Stimulated activated CD8-positive, alpha-beta memory T cell treated with anti-CD3 and anti-CD28 coated beads, Interleukin-12 subunit alpha, Interleukin-12 subunit beta, amount 100 ng/mL, for 4 hours (primary cell): Measurements from ENCODE around the gene SLC25A38.
A peak's percentile ranks its signal among the peaks of the same experiment; 100 is the strongest.

Experiments used
- DNase-seq: peaks from one replicate; pipeline ENCODE4 v3.0.0-alpha.2; 2020; ENCODE audit warnings: low read depth

The SLC25A38 gene

DNA sequence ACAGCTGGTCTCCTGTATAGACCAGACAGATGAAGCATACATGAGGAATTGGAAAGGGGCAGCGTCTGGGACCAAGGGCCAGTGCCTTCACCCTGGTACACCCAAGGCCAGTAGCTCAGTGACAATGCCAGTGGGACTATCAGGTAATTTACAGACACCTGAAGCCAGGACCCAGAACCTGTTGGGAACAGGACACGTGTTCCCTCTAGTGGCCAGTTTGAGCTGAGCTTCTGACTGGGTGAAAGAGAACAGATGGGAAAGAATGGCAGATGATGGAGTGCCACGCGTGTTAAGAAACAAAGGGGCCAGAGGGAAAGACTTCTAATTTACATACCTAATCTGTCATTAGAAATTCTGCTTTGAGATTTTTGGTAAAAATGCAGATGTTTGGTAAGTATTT is 5.1 kb upstream of the SLC25A38 start:
- no peak for DNase-seq

DNA sequence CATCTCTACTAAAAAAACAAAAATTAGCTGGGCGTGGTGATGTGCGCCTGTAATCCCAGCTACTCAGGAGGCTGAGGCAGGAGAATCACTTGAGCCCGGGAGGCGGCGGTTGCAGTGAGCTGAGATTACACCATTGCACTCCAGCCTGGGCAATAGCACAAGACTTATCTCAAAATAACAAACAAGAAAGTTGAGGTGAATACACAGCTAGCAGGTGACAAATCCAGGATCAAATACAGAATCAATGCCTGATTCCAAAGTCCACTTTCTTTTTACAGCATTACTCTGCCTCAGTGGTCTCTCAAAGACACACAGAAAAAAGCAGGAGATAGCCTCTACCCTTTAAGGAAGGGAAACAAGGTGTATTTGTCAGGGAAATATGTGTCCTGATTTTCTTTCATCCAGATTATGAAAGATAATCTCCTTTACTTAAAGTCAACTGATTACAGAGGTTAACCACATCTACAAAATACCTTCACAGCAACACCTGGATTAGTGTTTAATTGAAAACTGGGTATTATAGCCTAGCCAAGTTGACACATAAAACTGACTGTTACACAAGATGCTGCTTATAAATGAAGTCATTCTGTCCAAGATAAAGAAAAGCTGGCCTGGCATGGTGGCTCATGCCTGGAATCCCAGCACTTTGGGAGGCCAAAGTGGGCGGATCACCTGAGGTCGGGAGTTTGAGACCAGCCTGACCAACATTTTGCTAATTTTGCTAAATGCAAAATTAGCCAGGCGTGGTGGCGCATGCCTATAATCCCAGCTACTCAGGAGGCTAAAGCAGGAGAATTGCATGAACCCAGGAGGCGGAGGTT is 4.0 kb upstream of the SLC25A38 start:
- DNase-seq: no peak

GRCh38 chr3:39379778-39380155 is 3.4 kb upstream of the SLC25A38 start:
- no peak for DNase-seq

DNA sequence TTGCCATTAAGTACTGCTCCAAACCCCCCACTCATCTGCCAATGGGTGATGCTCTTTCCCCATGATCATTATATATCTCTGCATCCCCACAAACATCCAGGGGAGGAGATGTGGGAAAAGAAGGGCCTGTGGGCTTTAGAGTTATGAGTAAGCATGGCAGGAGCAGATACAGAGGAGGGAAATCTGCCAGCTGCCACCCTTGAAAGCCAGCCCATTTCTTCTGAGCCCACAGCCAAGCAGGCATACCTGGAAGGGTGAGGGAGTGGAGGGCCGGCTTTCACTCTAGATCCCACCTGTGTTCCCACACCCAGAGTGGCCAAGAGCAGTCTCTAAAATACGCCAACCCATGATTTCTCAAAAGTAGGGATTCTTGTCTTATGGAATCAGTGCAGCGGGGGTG is 1.7 kb upstream of the SLC25A38 start:
- no peak for DNase-seq

DNA sequence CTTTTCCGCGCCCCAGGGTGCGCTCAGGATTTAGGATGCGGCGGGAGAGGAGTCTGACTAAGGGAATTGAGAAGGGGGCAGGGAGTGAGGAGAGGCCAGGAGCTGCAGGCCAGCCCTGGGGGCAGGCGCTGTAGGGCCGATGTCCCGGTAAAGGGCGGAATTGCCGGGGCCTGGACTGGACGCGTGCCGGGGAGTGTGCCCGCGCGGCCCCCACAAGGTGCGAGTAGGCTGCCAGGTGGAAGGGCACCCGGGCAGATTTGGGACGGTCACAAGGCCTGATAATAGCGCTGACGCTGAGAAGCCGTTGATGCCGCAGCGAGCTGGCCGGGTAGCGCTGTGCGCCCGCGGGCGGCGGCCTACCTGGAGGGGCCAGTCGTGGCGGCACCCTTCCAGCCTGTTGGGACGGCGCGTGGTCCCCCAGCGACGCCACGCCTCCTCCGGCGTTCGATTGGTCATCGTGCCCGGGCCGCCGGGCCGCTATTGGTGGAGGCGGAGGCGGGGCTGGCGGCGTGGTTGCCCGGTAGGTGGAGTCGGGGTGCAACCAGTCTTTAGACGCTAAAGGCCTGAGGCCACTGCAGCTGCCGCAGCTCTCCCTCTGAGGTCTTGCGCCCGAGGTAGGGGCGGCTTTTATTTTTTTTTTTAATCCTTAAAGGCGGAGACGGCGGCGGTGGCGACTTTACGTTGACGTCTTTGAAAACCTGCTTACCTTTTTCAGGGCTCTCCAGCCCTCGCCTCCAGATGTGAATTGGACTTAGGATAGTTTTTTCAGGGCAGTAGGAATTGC is 903 bp downstream of the SLC25A38 start:
- peak; percentile 92 for DNase-seq

DNA sequence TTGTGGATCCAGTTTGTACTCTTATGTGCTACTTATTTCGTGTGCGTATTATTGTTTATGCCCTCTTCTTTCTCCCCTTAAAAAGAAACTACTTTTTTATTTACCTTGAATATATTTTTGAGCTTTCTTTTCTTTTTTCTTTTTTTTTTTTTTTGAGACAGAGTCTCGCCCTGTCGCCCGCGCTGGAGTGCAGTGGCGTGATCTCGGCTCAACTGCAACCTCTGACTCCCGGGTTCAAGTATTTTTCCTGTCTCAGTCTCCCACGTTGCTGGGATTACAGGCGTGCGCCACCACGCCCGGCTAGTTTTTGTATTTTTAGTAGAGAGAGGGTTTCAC is 1.5 kb downstream of the SLC25A38 start:
- DNase-seq: no peak

DNA sequence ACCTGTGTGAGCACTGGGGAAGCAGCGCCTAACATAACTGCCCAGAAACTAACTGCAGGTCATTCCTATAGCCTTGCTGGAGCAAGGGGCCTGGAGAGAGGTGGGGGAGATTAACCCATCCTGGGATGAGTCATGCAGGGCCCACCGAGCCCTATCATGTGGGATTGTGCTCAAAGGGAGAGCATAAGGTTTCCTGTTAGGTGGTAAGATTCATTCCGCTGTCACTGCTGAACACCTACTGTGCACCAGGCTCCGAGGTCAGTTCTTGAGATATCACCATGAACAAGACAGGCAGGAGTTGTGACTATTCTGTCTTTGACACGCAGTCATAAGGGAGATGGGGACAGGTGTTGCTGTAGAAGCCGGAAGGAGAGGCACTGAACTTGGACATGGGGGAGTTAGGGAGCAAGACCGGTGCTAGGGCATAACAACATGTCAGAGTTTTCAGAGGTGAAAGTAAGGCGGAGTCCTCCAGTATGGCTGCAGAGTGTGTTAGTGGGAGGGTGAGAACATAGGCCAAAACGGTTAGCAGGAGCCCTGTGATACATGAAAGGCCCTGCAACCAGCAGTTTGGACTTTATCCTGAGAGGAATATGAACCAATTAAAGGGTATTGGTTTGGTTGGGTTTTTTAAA is 2.4 kb downstream of the SLC25A38 start:
- no peak for DNase-seq

GRCh38 chr3:39386318-39386717 is 3.1 kb downstream of the SLC25A38 start:
- no peak for DNase-seq

DNA sequence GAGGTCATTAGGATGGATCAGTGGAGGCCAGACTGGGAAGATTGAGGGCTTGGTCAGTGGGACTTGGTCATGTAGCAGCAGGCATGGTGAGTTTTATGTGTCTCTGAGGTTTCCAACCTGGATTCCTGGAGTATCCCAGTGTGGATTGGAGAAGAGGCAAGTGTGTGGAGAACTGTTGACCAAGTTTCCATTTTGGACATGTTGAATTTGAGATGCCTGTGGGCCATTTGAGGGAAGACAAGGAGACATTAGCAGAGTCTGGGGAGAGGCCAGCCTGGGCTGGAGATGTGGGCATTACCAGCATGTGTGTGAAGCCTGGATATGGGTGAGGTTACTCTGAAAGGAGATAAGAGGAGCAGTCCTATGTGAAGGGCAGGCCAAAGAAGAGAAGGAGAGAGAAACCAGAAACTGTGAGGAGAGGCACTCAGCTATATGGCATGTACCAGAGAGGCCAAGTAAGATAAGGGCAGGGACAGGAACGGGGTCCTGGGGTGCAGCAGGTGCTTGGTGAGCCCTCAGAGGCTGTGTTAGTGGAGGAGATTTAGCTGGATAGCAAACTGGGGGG is 4.3 kb downstream of the SLC25A38 start:
- no peak for DNase-seq

DNA sequence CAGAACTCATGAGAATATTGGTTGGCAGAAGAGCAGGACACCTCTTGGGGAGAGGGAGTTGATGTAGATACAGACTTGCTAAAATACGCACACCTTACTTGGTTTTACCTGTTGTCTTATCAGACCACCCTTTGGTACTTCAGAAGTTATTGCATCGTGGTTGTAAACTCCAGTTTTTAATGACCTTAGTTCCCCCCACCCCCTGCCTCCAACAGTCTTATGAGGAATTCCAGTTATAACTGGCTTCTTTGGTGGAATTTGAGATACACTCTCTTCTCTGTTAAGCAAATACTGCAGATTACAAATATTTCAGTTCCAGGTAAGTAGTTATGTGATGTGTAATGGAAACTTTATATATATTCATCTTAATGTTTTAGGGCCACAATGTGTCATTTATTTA is 5.0 kb downstream of the SLC25A38 start:
- no peak for DNase-seq

- no peak for DNase-seq
Observed at GRCh38 chr3:39388741-39389248, 5.6 kb downstream of the SLC25A38 start.

- DNase-seq: no peak
Observed at GRCh38 chr3:39390181-39390580, 7.0 kb downstream of the SLC25A38 start.

- DNase-seq: no peak
Observed at GRCh38 chr3:39396690-39397089, 13.5 kb downstream of the SLC25A38 start.

DNA sequence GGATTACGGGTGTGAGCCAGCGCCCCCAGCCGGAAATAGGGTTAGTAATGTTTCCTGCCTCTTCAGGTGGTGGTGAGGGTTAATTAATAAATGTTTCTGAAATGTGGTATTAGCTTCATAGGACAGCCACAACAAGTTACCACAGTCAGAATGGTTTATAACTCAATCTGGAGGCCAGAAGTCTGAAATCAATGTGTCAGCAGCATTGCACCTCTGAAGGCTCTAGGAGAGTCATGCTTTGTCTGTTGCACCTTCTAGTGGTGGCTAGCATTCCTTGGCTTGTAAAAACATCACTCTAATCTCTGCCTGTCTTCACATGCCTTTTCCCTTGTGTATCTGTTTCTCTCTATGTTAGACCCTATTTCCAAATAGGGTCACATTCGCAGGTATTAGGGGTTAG is 15.5 kb downstream of the SLC25A38 start:
- DNase-seq: no peak

GRCh38 chr3:39401983-39402382 is 18.8 kb downstream of the SLC25A38 start:
- no peak for DNase-seq

DNA sequence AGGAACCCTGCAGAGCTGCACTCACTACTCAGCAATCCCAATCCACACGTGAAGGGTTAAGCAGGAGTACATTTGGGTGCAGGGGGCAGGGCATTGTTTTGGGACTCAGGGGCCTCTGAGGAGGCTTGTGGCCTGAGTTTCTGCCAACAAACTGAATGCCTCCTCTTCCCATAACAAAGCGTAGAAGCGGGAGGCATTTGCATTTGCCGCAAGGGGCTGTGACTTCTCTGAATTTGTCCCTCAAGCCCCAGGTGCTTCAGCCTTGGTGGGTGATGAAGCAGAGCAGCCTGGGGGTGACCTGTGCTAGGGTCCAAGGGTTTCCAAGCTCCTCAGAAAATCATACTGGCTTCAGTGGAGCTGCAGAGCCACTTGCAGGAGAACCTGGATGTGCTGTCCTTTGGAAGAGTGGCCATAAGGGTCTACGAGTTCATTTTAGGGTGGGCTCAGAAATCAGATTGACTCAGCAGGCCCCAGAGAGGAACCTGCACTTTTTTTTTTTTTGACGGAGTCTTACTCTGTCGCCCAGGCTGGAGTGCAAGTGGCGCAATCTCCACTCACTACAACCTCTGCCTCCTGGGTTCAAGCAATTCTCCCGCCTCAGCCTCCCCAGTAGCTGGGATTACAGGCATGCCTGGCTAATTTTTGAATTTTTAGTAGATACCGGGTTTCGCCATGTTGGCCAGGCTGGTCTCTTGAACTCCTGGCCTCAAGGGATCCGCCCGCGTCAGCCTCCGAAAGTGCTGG is 21.9 kb downstream of the SLC25A38 start:
- DNase-seq: no peak

GRCh38 chr3:39405687-39406367 is 22.7 kb downstream of the SLC25A38 start:
- no peak for DNase-seq

DNA sequence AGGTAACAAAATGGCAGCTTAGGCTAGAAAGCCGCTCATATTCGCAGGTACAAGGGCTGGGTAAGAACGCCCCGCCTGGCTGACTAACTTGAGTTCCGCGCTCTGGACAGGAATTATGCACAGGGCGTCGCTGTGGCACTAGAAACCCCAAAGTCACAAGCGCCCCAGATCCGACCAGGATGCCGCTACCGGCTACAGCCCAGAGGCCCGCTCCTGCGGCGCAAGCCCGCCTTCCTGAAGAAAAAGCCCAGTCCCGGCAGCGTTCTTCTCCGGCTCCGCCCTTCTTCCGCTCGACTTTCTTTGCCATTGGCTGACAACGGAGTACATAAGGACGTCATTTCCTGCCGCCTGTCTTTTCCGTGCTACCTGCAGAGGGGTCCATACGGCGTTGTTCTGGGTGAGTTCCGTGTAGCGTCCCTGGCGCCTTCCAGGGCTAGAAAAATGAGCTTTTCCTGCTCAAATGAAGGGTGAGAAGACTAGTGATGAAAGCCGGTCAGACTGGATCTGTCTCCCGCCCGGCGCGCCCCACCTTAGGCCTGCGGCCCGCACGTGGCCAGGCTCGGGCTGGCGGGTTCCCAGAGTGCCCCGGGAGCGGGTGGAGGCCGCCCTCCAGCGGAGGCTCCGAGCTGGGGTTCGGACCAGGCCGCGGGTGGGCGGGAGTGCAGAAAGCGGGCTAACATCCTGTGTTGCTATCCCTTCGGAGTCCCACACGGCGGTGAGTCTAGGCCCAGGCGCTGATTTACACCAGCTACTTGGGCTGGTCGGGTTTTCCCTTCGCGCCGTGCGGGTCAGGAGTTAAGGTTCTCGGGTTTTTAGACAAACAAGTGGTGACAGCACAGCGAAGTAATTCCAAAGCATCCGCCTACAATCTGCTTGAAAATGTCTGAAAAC is 23.4 kb downstream of the SLC25A38 start, which contains the start of gene RPSA:
Gene RPSA (plus strand): TSS at position 353 of the 891 bp plus-strand sequence. CDS start 934 bp downstream, outside the sequence.
- peak; percentile 88 for DNase-seq

DNA sequence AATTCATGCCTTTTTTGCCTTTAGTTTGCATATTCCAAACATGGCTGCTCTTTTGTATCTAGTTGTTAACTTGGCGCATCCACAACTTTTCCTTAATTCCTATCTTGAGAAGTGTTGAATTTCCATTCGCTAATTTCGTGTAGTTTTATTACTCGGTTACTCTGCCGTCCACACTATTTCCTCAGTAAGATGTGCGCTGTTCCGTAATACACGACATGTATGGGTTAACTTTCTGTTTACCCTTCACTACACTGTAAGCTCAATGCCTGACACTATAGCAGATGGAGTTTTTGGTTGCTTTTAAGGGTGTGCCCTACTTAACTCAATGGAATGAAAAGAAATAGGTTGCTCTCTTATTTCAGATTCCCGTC is 24.1 kb downstream of the SLC25A38 start:
- DNase-seq: no peak
